ENCODE data around the gene DYNC1LI2. TPM values are rescaled to one million over a fixed set of nuclear protein-coding genes. Genes with fewer than 3 reads are reported as not detected.

The DYNC1LI2 gene
- total RNA-seq, 2 donors from 2014 or later: 76.9 to 89.6 TPM

GRCh38 chr16:66701516-66701915, 49.9 kb downstream of the DYNC1LI2 start:
- DNase-seq (ENCODE audit: low spot score): no peak
- Histone ChIP-seq H3K36me3 (no peaks in the 10 kb centered on the region), H3K27me3 (no peaks in the 10 kb centered on the region), H3K4me1 (peaks cover 0 to 28% of the 10 kb centered on the region in 2 donors), H3K27ac (no peak overlapping the region), H3K4me3 (no peak overlapping the region), H3K9me3 (no peaks in the 10 kb centered on the region)
- TF ChIP-seq, protein P1, sequence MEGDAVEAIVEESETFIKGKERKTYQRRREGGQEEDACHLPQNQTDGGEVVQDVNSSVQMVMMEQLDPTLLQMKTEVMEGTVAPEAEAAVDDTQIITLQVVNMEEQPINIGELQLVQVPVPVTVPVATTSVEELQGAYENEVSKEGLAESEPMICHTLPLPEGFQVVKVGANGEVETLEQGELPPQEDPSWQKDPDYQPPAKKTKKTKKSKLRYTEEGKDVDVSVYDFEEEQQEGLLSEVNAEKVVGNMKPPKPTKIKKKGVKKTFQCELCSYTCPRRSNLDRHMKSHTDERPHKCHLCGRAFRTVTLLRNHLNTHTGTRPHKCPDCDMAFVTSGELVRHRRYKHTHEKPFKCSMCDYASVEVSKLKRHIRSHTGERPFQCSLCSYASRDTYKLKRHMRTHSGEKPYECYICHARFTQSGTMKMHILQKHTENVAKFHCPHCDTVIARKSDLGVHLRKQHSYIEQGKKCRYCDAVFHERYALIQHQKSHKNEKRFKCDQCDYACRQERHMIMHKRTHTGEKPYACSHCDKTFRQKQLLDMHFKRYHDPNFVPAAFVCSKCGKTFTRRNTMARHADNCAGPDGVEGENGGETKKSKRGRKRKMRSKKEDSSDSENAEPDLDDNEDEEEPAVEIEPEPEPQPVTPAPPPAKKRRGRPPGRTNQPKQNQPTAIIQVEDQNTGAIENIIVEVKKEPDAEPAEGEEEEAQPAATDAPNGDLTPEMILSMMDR (IDR thresholded peaks at IDR 0.05): no peak

DNA sequence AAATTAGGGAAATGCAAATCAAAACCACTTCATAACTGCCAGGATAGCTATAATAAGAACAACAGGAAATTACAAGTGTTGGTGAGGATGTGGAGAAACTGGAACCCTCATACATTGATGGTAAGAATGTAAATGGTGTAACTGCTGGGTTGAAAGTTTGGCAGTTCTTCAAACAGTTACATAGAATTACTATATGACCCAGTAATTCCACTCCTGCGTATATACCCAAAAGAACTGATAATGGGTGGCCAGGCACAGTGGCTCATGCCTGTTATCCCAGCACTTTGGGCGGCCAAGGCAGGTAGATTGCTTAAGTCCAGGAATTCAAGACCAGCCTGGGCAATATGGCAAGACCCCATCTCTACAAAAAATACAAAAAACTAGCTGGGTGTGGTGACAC, 50.4 kb downstream of the DYNC1LI2 start:
- Histone ChIP-seq H3K27me3 (no peaks in the 10 kb centered on the region), H3K36me3 (no peaks in the 10 kb centered on the region), H3K9me3 (no peaks in the 10 kb centered on the region), H3K4me3 (no peak overlapping the region), H3K4me1 (peaks cover 0 to 24% of the 10 kb centered on the region in 2 donors), H3K27ac (no peak overlapping the region)
- TF ChIP-seq, protein P1 (IDR thresholded peaks at IDR 0.05): no peak
- no peak for DNase-seq (ENCODE audit: low spot score)

GRCh38 chr16:66699898-66700297, 51.5 kb downstream of the DYNC1LI2 start:
- Histone ChIP-seq H3K36me3 (no peaks in the 10 kb centered on the region), H3K4me1 (peaks cover 0 to 30% of the 10 kb centered on the region in 2 donors), H3K9me3 (no peaks in the 10 kb centered on the region), H3K27me3 (no peaks in the 10 kb centered on the region), H3K4me3 (no peak overlapping the region), H3K27ac (no peak overlapping the region)
- TF ChIP-seq, protein P1 (IDR thresholded peaks at IDR 0.05): no peak
- DNase-seq (ENCODE audit: low spot score): no peak

DNA sequence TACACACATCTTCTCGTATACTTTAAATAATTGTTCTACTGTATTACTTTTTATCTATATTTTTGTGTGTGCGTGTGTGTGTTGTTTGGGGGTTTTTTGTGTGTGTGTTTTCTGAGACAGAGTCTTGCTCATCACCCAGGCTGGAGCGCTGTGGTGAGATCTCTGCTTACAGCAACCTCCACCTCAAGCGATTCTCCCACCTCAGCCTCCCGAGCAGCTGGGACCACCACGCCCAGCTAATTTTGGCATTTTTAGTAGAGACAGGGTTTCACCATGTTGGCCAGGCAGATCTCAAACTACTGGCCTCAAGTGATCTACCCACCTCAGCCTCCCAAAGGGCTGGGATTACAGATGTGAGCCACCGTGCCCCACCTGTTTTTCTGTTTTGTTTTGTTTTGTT, 53.4 kb downstream of the DYNC1LI2 start:
- DNase-seq (ENCODE audit: low spot score): no peak
- no peaks in the 10 kb centered on the region for H3K27me3 ChIP-seq
- no peaks in the 10 kb centered on the region for H3K9me3 ChIP-seq
- no peak overlapping the region for H3K4me3 ChIP-seq
- H3K36me3 ChIP-seq: no peaks in the 10 kb centered on the region
- peaks cover 0 to 22% of the 10 kb centered on the region in 2 donors for H3K4me1 ChIP-seq
- TF ChIP-seq, protein P1 (IDR thresholded peaks at IDR 0.05): no peak
- H3K27ac ChIP-seq: no peak overlapping the region

DNA sequence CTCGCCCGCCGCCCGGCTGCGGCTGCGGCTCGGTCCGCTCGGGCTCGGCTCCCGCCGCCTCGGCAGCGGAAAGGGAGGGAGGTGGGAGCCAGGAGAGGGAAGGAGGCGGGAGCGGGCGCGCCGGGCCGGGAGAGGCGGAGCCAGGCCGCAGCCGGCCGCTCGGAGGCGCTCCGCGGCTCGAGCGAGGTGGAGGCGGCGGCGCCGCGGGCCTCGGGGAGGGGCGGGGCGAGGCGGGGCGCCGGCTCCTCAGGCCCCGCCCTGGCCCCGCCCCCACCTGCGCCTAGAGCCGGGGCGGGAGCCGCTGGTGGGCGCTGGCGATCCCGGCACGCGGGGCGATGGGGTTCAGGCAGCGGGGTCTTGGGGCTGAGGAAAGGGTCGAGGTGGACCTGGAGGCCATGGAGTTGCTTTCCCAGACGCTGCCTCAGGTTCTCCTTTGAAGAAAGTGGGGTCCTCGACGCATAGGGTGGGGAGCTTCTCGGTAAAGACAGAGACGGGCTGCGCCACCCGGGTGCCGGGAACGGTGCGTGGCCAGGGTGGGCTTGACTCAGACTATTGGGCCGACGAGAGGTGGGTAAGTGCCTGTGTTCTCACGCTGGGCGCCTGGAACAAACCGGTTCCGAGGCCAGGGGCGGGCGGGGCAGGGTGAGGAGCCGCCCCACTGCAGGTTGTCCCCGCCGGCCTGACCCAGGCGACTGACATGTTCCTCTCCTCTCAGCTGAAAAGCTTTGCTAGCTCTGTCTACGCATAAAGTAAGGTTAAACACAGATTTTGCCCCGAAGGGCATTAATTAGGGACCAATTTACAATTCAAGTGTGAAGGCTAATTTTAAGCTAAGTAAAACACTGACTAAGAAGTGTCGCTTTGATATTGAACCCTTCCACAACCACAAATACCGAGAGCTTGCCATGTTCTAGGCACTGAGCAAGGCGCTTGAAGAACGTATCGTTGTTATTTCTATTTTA, 54.5 kb downstream of the DYNC1LI2 start, which contains the start of gene CMTM4:
Gene CMTM4 (minus strand): TSS at position 75 of the 962 bp plus-strand sequence. CDS start 218 bp downstream, outside the sequence.
- peak; percentile 66 for DNase-seq (ENCODE audit: low spot score)
- Histone ChIP-seq H3K4me3 (peak within 1 kb of the TSS; percentile 65 to 71), H3K9me3 (no peaks in the 10 kb centered on the region), H3K27me3 (no peaks in the 10 kb centered on the region), H3K4me1 (peaks cover 0 to 17% of the 10 kb centered on the region in 2 donors), H3K36me3 (no peaks in the 10 kb centered on the region), H3K27ac (peak within 1 kb of the TSS; percentile 63 to 64)
- TF ChIP-seq, protein P1 (IDR thresholded peaks at IDR 0.05): peak in 1 of 2 donors; percentile 14

Data from right atrium auricular region (tissue), 2 donors.